Endothelial cell of umbilical vein (primary cell): ENCODE measurements around the gene ITIH5. TPM values are rescaled to one million over a fixed set of nuclear protein-coding genes. Genes with fewer than 3 reads are reported as not detected.

ENCODE experiments used
- BruUV-seq: library from RNA; stranded (reverse); fragments of 400-500 nt; replicated peaks from 2 replicates; lab custom pipeline; 2021; lab: Mats Ljungman, UMichigan
- CTCF ChIA-PET: fragments of 300-600, 350-600 bp; sonication (Branson Sonifier 250); formaldehyde crosslinking; loops from one replicate; lab custom pipeline; 2021; ENCODE audit warnings: antibody characterized with exemption, inconsistent platforms; lab: Charles Lee
- POLR2A ChIA-PET: fragments of 300-600, 350-600 bp; sonication (Branson Sonifier 250); formaldehyde crosslinking; loops from one replicate; lab custom pipeline; 2021; ENCODE audit warnings: antibody characterized with exemption, inconsistent platforms; lab: Charles Lee
- DNase-seq: peaks from one replicate; pipeline ENCODE4 v3.0.0-alpha.2; 2011; ENCODE audit warnings: low read depth, low spot score
- FAIRE-seq: peaks from 2 replicates; lab custom pipeline; 2011; peaks lifted over from hg19 to GRCh38; lab: Jason Lieb, UNC
- H2AFZ ChIP-seq: 2 replicates; pipeline ENCODE4 v1.6.0; 2012; ENCODE audit warnings: low read depth, low read length, control low read depth, inconsistent platforms
- H3K27ac ChIP-seq: 2 replicates; pipeline ENCODE4 v1.5.1; 2011; ENCODE audit warnings: low read depth, mild to moderate bottlenecking, control low read depth, low read length, moderate library complexity; ENCODE audit not compliant: insufficient read depth
- H3K27me3 ChIP-seq, 2 experiments: 2 replicates each; pipeline versions ENCODE4 v1.6.0 to v1.6.1; 2011; ENCODE audit warnings: low read length in 2 of 2, mixed read lengths in 1 of 2; ENCODE audit not compliant: control insufficient read depth in 2 of 2, insufficient read depth in 2 of 2
- H3K36me3 ChIP-seq, 2 experiments: 2 replicates in 1 of 2; 3 replicates in 1 of 2; pipeline ENCODE4 v1.5.1; 2011; ENCODE audit warnings: low read length in 2 of 2, mild to moderate bottlenecking in 1 of 2, moderate library complexity in 1 of 2; ENCODE audit not compliant: control insufficient read depth in 2 of 2, insufficient read depth in 2 of 2; ENCODE audit errors: extremely low read depth in 1 of 2
- H3K4me1 ChIP-seq: 3 replicates; pipeline ENCODE4 v1.5.1; 2011; ENCODE audit warnings: mild to moderate bottlenecking, low read length; ENCODE audit not compliant: control insufficient read depth, insufficient read depth; ENCODE audit errors: extremely low read depth
- H3K4me2 ChIP-seq: 2 replicates; pipeline ENCODE4 v1.6.1; 2011; ENCODE audit warnings: low read length, control low read depth, mixed read lengths; ENCODE audit not compliant: insufficient read depth
- H3K4me3 ChIP-seq, 3 experiments: fragments of 200-600 bp in 1 of 3; sonication (generic), shearing (Covaris generic) in 1 of 3; replicated peaks in 1 of 3; 2 replicates each; pipeline ENCODE4 v1.5.1; 2011 to 2016; ENCODE audit warnings: control low read depth in 3 of 3, low read length in 3 of 3, mild to moderate bottlenecking in 2 of 3, inconsistent platforms in 1 of 3, low read depth in 1 of 3, moderate library complexity in 1 of 3; ENCODE audit not compliant: insufficient read depth in 1 of 3
- H3K79me2 ChIP-seq: 2 replicates; pipeline ENCODE4 v1.6.0; 2012; ENCODE audit warnings: low read length, inconsistent platforms; ENCODE audit not compliant: control insufficient read depth, insufficient read depth
- H3K9ac ChIP-seq: replicated peaks from 2 replicates; pipeline ENCODE3; 2011; ENCODE audit warnings: low read length, control low read depth; ENCODE audit not compliant: insufficient read depth; ENCODE audit errors: extremely low read depth
- H3K9me1 ChIP-seq: replicated peaks from 3 replicates; pipeline ENCODE4 v1.6.0; 2011; ENCODE audit warnings: mild to moderate bottlenecking, low read length; ENCODE audit not compliant: control insufficient read depth, insufficient read depth; ENCODE audit errors: extremely low read depth
- H3K9me3 ChIP-seq: replicated peaks from 2 replicates; pipeline ENCODE4 v1.5.1; 2012; ENCODE audit warnings: low read length, inconsistent platforms; ENCODE audit not compliant: control insufficient read depth, insufficient read depth
- H4K20me1 ChIP-seq: replicated peaks from 2 replicates; pipeline ENCODE3; 2011; ENCODE audit warnings: mild to moderate bottlenecking, low read length; ENCODE audit not compliant: control insufficient read depth, insufficient read depth; ENCODE audit errors: extremely low read depth
- EZH2 ChIP-seq: IDR thresholded peaks from 2 replicates; pipeline ENCODE4 v1.6.1; 2012; ENCODE audit warnings: borderline replicate concordance, low read depth, mild to moderate bottlenecking, moderate library complexity, low read length, inconsistent platforms; ENCODE audit not compliant: severe bottlenecking
- FOS ChIP-seq: IDR thresholded peaks from 2 replicates; pipeline ENCODE4 v1.6.1; 2011; ENCODE audit warnings: mild to moderate bottlenecking, low read length, moderate library complexity, borderline replicate concordance; ENCODE audit not compliant: insufficient read depth
- GATA2 ChIP-seq: IDR thresholded peaks from 2 replicates; pipeline ENCODE4 v1.7.0; 2011; ENCODE audit warnings: low read depth, mild to moderate bottlenecking, moderate library complexity, mixed read lengths, low read length; ENCODE audit not compliant: insufficient read length, insufficient read depth
- JUN ChIP-seq: IDR thresholded peaks from 2 replicates; pipeline ENCODE4 v1.6.1; 2011; ENCODE audit warnings: borderline replicate concordance, low read depth; ENCODE audit not compliant: insufficient read length, insufficient read depth
- MAX ChIP-seq: IDR thresholded peaks from 2 replicates; pipeline ENCODE4 v1.6.1; 2011; ENCODE audit not compliant: insufficient read depth, insufficient read length
- POLR2AphosphoS5 ChIP-seq: IDR thresholded peaks from 2 replicates; pipeline ENCODE4 v1.6.1; 2012; ENCODE audit warnings: low read depth, mild to moderate bottlenecking, control low read depth, low read length, moderate library complexity; ENCODE audit not compliant: insufficient read depth
- dilution Hi-C: fragments of 300-500 bp; cut with MboI; formaldehyde crosslinking; loops from one replicate; pipeline ENCODE4 v1.15.0; 2019; ENCODE audit warnings: low sequenced_read_pairs; ENCODE audit not compliant: extremely low pct_ligation_motif_present
- intact Hi-C: fragments of 100-400 bp; cut with micrococcal nuclease; formaldehyde crosslinking; loops from one replicate; pipeline ENCODE4 v1.10.0; 2022
- polyA plus RNA-seq, 4 experiments: library from polyadenylated mRNA; depleted of rRNA in 3 of 4; stranded (reverse) in 3 of 4; unstranded in 1 of 4; fragments of >200 nt; gene quantifications; 2 replicates each; pipeline versions ENCODE4 v1.2.1 to v1.2.3, GENCODE V29; 2011 to 2012; ENCODE audit warnings: missing spikeins in 1 of 4
- total RNA-seq: library from RNA; stranded (reverse); gene quantifications from 2 replicates; pipeline ENCODE4 v1.2.3, GENCODE V29; 2021
- TF ChIP-seq, protein P1 (sequence below), 2 donors: IDR thresholded peaks; 1 replicate in 1 of 2; 2 replicates in 1 of 2; pipeline ENCODE4 v1.5.1; 2011; ENCODE audit warnings: low read length in 2 of 2, mild to moderate bottlenecking in 2 of 2, moderate library complexity in 2 of 2, control low read depth in 1 of 2, inconsistent platforms in 1 of 2, low read depth in 1 of 2; ENCODE audit not compliant: insufficient read depth in 1 of 2; ENCODE audit errors: extremely low read depth in 1 of 2

ITIH5 gene
- total and polyA plus RNA-seq, 2 donors (not counting 3 experiments of a cell fraction or from before 2014, with no cell fraction given): not detected

DNA sequence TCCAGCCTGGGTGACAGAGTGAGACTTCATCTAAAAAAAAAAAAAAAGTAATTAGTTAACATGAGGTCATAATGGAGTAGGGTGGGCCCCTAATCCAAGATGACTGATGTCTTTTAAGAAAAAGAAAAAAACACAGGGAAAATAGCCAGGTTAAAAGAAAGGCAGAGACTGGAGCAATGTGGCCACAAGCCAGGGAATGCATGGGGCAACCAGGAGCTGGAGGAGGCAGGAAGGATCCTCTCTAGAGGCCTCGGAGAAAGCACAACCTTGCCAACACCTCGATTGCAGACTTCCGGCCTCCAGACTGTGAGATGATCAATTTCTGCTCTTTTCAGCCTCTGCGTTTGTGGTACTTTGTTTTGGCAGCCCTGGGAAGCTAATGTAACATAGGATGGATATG is 121.5 kb downstream of the ITIH5 start:
- ChIA-PET POLR2A (no interaction called here), CTCF (no interaction called here)
- BruUV-seq: no TSS peak
- H3K4me2 ChIP-seq: no peak overlapping the region
- no peaks in the 10 kb centered on the region for H3K9me1 ChIP-seq
- no peaks in the 10 kb centered on the region for H3K4me1 ChIP-seq
- no peaks in the 10 kb centered on the region for H3K79me2 ChIP-seq
- H3K27me3 ChIP-seq: no peaks in the 10 kb centered on the region
- H3K9ac ChIP-seq: no peak overlapping the region
- FAIRE-seq: no peak
- no peak overlapping the region for H3K4me3 ChIP-seq
- H3K27ac ChIP-seq: no peak overlapping the region
- dilution Hi-C loops: no loop called here
- DNase-seq: no peak
- H3K9me3 ChIP-seq: no peaks in the 10 kb centered on the region
- H2AFZ ChIP-seq: no peak overlapping the region
- intact Hi-C loops: no loop called here
- H3K36me3 ChIP-seq: no peaks in the 10 kb centered on the region
- H4K20me1 ChIP-seq: no peaks in the 10 kb centered on the region
- TF ChIP-seq POLR2AphosphoS5 (no peak), JUN (no peak), GATA2 (no peak), EZH2 (no peak), FOS (no peak), MAX (no peak)
- TF ChIP-seq, protein P1, sequence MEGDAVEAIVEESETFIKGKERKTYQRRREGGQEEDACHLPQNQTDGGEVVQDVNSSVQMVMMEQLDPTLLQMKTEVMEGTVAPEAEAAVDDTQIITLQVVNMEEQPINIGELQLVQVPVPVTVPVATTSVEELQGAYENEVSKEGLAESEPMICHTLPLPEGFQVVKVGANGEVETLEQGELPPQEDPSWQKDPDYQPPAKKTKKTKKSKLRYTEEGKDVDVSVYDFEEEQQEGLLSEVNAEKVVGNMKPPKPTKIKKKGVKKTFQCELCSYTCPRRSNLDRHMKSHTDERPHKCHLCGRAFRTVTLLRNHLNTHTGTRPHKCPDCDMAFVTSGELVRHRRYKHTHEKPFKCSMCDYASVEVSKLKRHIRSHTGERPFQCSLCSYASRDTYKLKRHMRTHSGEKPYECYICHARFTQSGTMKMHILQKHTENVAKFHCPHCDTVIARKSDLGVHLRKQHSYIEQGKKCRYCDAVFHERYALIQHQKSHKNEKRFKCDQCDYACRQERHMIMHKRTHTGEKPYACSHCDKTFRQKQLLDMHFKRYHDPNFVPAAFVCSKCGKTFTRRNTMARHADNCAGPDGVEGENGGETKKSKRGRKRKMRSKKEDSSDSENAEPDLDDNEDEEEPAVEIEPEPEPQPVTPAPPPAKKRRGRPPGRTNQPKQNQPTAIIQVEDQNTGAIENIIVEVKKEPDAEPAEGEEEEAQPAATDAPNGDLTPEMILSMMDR (IDR thresholded peaks at IDR 0.05; ENCODE audit: extremely low read depth in 1 of 2, insufficient read depth in 1 of 2, low read depth in 1 of 2, low read length in 2 of 2): no peak
